ENCODE measurements around the gene CUX1.

CUX1 gene

GRCh38 chr7:102282465-102283362 is 465.3 kb downstream of the CUX1 start:
- no peak for DNase-seq (ENCODE audit: low read depth in 1 of 2, low spot score in 1 of 2)

DNA sequence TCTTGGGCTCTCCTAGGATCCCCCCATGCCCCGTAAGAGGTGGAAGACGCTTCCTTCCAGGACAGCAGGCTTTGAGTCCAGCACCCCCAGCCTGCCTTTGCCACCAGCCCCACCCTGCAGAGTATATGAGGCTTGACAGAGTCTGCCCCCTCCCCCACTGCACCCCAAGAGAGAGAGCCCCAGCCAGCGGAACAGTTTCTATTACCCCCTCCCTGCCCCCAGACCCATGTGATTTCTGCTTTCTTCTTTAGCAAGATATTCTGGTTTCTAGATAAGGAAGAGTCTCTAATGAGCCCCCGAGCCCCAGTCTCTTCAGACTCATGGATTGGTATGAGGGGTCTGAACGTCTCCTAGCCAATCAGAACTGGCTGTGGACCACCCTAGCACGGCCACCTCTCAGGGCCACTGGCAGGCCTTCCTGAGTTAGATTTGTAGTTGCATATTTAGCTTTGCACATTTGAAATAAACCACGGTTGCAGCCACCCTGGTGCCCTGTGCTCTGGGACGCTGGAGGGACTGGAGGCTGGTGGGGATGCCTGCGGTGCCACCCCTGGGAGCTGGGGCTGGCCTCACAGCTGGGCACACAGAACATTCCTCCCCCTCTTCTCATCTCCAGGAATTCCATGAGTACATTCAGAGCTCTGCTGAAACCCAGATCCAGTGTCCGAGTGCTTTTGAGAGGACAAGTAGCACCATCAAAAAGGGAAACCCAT is 466.2 kb downstream of the CUX1 start:
- DNase-seq (ENCODE audit: low read depth in 1 of 2, low spot score in 1 of 2): no peak

- no peak for DNase-seq (ENCODE audit: low read depth in 1 of 2, low spot score in 1 of 2)
Observed at GRCh38 chr7:102284399-102284798, 467.0 kb downstream of the CUX1 start.

DNA sequence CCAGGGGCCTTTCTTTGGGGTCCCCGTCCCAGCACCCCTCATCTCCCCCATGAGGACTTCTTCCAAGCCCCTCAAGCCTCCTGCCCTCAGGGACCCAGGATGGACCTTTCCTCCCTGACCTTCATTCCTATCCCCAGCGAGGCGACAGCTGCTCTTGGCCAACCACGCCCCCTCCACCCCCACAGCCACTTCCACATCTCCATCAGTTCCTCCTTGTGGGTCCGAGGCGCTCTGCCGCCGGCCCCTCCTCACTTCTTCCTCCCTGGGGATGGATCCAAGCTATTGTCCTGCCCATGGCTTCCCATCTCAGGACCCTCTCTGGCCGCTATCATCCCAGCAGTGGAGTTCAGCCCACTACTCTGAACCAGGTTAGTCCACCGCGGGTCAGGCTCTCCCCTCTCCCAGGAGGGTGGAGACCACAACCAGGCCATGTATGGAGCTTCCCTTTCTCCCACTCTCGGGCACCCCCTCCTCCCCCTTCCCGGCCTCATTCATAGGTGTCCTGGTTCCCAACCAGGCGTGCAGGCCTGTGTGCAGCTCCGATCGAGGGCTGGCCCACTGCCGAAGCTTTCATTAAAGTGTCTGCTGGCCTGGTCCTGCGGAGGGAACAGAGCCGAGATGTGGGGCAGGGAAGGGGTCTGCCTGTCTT is 467.6 kb downstream of the CUX1 start:
- DNase-seq (ENCODE audit: low read depth in 1 of 2, low spot score in 1 of 2): no peak

DNA sequence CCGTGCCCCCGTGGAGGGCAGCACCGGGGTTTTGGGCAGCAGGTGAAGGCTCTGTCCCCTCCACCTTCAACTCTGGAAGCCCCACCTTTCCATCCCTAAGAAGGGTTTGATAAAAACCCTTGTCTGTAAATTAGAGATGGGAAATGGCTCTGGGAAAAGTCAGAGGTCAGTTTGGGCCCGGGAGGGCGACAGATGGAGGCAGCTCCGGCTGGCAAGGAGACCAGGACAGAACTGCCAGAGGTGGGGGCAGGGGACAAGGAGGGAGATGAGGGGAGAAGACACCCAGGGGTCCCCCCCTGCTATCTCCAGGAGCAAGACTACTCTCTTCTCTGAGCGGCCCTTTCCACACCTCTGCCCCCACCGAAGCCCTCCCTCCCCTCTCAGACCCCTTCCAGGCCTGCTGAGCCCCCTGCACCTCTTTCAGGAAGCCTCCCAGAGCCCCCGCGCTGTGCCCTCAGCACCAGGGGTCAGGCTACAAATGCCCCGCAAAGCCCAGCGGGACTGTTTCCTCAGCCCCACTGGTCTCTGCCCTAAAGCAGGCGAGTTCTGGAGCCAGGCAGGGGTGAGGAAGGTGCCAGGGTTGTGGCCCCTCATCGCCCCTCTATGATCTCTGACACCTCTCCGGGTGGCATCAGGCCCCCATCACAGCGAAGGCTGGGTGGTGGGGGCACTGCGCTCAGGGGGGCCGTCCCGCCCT is 468.3 kb downstream of the CUX1 start:
- no peak for DNase-seq (ENCODE audit: low read depth in 1 of 2, low spot score in 1 of 2)

DNA sequence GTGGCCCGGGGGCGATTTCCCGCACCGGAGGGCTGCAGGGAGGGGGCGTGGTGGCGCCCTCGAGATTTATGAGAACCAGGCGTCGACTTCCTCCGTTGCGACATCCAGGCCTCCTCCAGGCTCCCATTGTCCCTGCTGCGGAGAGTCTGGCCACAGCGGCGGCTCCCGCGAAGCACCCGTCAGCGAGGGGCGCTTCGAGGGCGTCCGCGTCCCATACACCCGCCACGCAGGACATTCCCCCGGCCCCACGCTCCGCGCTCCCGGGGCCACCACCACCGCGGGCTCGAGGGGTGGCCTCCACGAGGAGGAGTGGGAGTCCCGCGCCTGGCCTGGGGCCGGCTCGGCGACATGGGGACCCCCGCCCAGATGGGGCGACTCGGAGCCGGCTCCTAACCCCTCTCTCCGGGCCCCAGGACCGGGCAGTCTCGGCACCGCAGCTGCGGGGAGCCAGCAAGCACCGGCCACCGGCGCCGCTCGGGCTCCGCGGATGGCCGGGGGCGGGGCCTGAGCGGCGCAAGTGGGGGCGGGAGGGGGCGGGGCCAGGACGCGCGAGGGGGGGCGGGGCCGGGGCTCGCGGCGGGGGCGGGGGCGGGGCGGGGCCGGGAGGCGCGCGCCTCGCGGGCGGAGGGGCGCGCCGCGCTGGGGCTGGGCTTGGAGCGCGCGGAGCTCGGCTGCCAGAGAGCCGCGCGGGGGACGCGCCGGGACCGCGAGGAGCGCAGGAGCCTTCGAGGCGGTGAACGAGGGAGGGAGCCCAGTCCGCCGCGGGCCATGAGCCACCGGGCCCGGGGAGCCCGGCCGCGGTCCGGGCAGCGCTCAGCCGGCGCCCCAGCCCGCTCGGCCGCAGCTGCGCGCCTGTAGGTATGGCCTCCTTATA is 469.0 kb downstream of the CUX1 start, which contains the start of gene SH2B2:
Gene SH2B2, plus strand, starts transcription at position 632 of the 874 bp plus-strand sequence. CDS start 13,683 bp downstream, outside the sequence.
- peak; percentile 18 to 21 for DNase-seq (ENCODE audit: low read depth in 1 of 2, low spot score in 1 of 2)

GRCh38 chr7:102287111-102287980 is 469.9 kb downstream of the CUX1 start:
- DNase-seq (ENCODE audit: low read depth in 1 of 2, low spot score in 1 of 2): no peak

DNA sequence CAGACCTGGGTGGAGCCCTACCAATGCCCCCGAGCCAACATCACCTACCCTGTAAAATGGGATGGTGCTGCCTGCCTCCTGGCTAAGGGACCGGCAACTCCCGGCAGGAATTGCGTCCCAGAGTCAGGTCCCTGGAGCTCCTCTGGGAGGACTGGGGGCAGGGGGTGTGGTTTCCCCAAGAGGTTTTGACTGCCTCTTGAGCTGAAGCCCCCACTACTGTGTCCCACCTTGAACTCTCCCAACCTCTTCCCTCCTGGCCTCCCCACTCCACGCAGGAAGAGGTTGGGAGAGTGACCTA is 470.5 kb downstream of the CUX1 start:
- no peak for DNase-seq (ENCODE audit: low read depth in 1 of 2, low spot score in 1 of 2)

DNA sequence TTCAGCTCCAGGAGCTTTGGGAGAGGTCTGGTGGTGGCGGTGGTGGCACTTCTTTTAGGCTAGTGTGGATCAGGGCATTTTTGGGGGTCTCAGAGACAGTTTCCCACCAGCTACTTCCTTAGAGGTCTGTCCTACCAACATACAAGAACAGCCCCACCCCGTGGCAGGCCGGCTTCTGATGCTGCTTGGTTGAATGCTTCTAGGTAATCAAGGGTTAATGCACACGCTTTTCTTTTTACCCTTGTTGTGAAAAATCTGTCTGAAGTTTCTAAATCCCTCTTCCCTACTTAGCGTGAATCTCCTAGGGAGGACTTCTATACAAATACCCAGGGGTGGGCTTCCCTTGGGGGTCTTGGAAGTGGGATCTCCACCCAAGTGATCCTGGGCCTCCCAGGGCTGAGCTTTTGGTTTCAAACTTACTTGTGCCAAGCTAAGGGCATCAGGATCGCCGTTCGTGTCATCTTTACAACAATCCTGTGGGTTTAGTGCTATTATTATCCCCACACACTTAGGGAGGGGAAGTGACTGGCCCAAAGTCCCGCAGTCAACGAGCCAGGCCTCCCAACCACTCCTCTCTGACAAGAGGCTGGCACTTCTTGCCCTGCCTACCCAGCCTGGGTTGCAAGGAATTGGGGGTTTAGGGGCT is 471.0 kb downstream of the CUX1 start:
- no peak for DNase-seq (ENCODE audit: low read depth in 1 of 2, low spot score in 1 of 2)

DNA sequence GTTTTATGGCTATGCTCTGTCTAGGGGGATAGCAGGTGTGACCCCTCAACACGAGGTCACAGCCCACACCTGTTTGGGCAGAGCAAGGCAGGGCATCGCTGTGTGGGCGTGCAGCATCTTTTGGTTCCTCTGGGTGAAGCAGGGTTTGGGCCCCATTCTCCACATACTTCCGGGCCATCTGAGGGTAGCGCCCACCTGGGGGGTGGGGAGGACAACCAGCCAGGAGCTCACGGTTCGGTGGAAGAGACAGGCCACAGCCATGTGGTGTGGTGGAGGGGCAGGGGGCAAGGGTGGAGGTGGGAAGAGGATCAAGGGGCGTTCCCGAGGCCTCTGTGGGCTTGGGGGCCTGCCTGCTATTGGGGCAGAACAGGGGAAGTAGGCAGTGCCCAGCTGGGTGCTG is 471.6 kb downstream of the CUX1 start:
- no peak for DNase-seq (ENCODE audit: low read depth in 1 of 2, low spot score in 1 of 2)

DNA sequence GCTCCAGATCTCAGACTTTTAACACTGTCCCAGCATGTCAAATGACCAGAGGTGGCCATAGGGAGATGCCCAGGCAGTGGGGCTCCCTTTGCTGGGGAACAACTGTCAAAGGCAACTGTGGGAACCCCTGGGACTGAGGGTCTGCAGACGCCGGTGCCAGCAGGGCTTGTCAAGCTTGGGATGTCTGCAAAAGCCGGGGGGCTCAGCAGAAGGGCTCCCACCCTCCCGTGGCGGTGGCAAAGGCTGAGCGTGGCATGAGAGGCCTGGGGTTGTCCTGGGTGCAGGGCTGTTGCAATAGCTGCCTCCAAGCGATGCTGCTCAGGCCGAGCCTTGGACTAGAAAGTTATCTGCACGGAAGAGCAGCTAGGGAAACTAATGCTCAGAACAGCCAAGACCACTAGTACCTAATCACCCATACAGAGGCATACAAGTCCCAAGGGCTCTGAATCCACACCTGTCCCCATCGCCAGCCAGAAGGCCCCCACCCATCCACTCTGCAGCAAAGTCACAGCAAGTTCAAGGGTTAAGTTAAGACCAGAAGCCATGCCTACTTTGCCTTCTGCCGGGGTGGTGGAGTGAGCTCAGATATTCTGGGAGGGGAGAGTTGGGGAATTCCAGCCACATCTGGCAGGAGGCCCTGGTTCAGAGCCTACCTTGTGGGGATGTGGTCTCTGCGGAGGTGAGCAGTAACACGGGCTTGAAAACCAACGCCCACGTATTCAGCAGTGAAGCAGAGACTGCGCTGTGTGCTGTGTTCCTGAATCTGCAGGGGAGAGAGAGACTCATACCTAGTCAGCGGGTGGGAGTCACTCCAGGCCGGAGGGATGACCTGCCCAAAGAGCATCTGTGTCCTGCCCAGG is 473.9 kb downstream of the CUX1 start:
- no peak for DNase-seq (ENCODE audit: low read depth in 1 of 2, low spot score in 1 of 2)

DNA sequence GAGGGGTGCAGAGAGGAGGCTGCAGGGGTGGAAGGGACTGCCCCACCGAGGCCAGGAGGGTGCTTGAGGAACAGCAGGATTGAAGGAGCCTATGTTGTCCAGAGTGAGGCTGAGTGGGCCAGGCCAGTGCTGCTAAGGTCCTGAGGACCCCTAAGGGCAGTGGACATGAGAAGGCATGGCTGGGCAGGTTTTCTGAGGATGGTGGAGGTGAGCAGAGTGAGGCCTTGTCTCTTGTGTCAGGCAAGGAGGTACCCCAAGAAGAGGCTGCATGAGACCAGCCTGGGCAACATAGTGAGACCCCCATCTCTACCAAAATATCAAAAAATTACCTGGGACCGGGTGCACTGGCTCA is 474.5 kb downstream of the CUX1 start:
- DNase-seq (ENCODE audit: low read depth in 1 of 2, low spot score in 1 of 2): no peak

DNA sequence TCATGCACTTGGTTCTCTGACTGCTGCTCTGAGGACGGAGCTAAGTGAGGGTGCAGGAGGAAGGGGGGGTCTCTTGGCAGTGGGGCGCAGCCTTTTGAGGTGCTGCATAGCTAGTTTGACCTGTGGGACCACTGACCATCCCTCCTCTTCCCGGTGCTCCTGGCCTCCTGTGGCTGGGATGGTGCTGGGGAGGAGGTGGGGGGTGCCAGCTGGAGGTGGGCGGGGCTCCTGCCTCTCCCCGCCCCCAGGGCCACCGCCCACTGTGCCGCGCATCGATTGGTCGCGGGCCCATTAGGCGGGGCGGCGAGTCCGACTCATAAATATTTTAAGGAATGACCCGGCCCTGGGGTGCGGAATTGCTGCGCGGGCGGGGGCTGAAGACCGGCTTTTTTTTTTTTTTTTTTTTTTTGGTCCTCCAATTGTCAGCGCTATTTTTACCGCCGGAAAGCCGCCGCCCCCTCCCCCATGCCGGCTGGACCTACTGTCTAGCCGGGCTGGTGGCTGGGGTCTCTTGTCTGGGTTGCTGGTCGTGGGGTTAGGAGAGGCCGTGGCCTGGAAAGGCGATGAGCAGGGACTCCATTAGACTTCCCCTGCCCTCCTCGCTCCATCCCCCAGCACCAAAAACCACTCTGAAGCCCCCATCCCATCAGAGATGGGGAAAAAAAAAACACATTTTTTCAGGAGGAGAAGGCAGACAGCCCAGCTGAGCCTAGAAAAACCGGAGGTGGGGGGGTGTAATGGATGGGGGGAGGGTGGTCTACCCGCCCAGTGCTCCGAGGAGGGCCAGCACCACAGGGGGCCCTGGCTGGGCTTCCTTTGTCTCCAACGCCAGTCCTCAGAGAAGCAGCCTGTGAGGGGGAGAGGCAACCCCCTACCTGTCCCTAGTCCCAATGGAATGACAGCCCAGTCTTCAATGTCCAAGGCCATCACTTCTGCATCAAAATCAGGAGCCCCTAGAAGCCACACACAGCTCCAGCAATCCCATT is 475.7 kb downstream of the CUX1 start:
- no peak for DNase-seq (ENCODE audit: low read depth in 1 of 2, low spot score in 1 of 2)

DNA sequence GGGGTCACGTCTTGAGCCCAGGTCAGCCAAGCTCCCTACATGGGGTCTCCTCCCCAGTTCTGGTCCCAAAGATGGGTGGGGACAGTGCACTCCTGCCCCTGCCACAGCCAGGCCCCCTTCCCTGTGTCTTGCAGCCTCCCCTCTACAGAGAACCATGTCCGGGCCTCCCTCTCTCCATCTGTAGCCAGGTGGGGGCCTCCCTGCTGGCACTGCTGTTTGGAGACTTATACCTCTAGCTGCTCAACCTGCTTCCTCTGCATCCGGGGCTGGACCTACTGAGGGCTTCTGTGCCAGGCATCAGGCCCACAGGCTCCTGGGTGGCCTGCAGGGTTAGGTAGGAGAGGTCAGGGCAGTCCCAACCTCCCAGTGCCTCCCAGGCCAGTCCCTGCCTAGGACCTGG is 477.2 kb downstream of the CUX1 start:
- DNase-seq (ENCODE audit: low read depth in 1 of 2, low spot score in 1 of 2): no peak

- no peak for DNase-seq (ENCODE audit: low read depth in 1 of 2, low spot score in 1 of 2)
Observed at GRCh38 chr7:102295346-102296178, 478.1 kb downstream of the CUX1 start.

DNA sequence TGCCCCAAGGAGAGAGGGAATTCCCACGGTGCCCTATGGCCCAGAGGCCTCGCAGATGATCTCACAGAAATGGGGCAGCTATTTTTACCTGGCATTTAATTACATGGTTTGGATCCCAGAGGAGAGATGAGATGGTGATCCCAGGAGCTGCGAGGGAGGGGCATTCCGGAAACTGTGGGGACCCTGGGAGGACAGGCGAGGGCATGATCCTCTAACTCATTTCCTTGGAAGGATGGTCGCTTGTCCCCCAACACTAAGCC is 478.7 kb downstream of the CUX1 start:
- DNase-seq (ENCODE audit: low read depth in 1 of 2, low spot score in 1 of 2): no peak

Data from stimulated activated CD4-positive, alpha-beta T cell treated with anti-CD3 and anti-CD28 coated beads, Interleukin-15, amount 100 ng/mL, for 1 hour (primary cell).